Panc1 (cell line): Measurements from ENCODE around the gene TMPRSS15.

Experiments
- CTCF ChIP-seq: fragments of 450-650 bp; IDR thresholded peaks from 2 replicates; pipeline ENCODE4 v1.5.1; 2017; ENCODE audit warnings: mild to moderate bottlenecking
- POLR2AphosphoS5 ChIP-seq: IDR thresholded peaks from 2 replicates; pipeline ENCODE4 v1.6.1; 2012; ENCODE audit warnings: mild to moderate bottlenecking, low read depth, low read length, moderate library complexity
- REST ChIP-seq, 2 experiments: IDR thresholded peaks; 2 replicates each; pipeline ENCODE4 v1.6.1; 2011 to 2012; ENCODE audit warnings: low read depth in 2 of 2, control low read depth in 1 of 2, low read length in 1 of 2, mild to moderate bottlenecking in 1 of 2, moderate library complexity in 1 of 2; ENCODE audit not compliant: insufficient read depth in 1 of 2
- TCF7L2 ChIP-seq: IDR thresholded peaks from 2 replicates; pipeline ENCODE4 v1.6.1; 2011; ENCODE audit warnings: mild to moderate bottlenecking, low read depth, low read length, inconsistent platforms

GRCh38 chr21:18275781-18276180, 127.8 kb downstream of the TMPRSS15 start:
- TF ChIP-seq CTCF, result no peak
- TF ChIP-seq TCF7L2, result no peak
- no peak for TF ChIP-seq REST (IDR thresholded peaks at IDR 0.05; ENCODE audit: insufficient read depth in 1 of 2, low read depth in 2 of 2, low read length in 1 of 2)
- TF ChIP-seq POLR2AphosphoS5, result no peak
